Ishikawa (cell line): ENCODE measurements around the gene TATDN2.

Source experiments
- CEBPB ChIP-seq: IDR thresholded peaks from 2 replicates; pipeline ENCODE4 v1.6.1; 2012
- CREB1 ChIP-seq: IDR thresholded peaks from 2 replicates; pipeline ENCODE4 v1.6.1; 2012; ENCODE audit warnings: low read depth
- EGR1 ChIP-seq: IDR thresholded peaks from 2 replicates; pipeline ENCODE4 v1.6.1; 2012
- EP300 ChIP-seq: IDR thresholded peaks from 2 replicates; pipeline ENCODE4 v1.6.1; 2012; ENCODE audit warnings: borderline replicate concordance
- TAF1 ChIP-seq: IDR thresholded peaks from 2 replicates; pipeline ENCODE4 v1.6.1; 2012; ENCODE audit warnings: low read depth, mild to moderate bottlenecking
- TCF12 ChIP-seq: IDR thresholded peaks from 2 replicates; pipeline ENCODE4 v1.6.1; 2012; ENCODE audit warnings: low read depth
- TEAD4 ChIP-seq: IDR thresholded peaks from 2 replicates; pipeline ENCODE4 v1.6.1; 2012
- ZBTB7A ChIP-seq: IDR thresholded peaks from 2 replicates; pipeline ENCODE4 v1.6.1; 2012; ENCODE audit warnings: low read depth
- TF ChIP-seq, protein P1 (sequence below): IDR thresholded peaks from 2 replicates; pipeline ENCODE4 v1.6.1; 2012

- TF ChIP-seq CEBPB (no peak), CREB1 (no peak), EGR1 (no peak), ZBTB7A (no peak), TAF1 (no peak), TCF12 (no peak), EP300 (no peak), TEAD4 (no peak)
- TF ChIP-seq, protein P1, sequence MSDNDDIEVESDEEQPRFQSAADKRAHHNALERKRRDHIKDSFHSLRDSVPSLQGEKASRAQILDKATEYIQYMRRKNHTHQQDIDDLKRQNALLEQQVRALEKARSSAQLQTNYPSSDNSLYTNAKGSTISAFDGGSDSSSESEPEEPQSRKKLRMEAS, result no peak
These were observed 907 bp downstream of the TATDN2 start for GRCh38 chr3:10248984-10249748.
